ENCODE measurements around the gene HCFC2.

HCFC2 gene

DNA sequence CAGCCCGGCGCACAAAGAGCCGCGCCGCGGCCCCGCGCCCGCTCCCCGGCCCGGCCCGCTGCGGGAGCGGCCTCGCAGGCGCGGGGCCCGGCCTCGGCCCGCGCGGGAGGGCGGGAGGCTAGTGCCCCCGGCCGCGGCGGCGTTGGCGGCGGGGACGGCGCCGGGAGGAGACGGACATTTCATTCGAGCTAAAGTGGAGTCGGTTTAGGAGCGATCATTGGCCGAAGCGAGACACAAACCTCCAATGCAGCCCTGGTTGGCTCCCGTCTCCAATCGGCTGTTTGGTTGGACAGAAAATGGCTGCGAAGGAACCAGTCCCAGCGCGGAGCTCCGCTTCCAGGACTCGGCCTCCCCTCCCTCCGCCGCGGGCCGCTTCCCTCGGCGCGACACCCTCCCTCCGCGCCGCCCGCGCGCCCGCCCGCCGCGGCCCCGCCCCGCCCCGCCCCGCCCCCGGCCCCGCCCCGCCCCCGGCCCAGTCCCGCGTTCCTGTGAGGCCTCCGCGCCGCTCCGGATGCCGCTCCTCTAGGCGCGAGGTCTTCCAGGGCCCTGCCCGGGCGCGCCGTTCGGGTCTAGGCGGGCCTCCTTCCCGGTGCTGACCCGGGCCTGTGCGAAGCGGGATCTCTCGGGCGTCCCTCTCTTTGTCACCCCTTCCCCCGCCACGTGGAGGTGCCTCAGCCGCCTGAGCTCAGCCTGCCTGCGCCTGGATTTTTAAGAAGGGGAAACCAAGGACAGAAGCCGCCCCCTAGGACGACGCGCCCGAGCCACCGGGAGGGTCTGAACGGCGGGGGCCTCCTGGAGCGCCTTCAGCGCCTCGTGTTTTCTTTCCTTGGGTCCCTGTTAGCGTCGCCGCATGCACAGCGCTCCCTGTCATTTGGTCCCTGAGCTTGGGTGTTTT, 73.8 kb downstream of the HCFC2 start, which contains the start of gene NFYB:
Gene NFYB, minus strand, starts transcription at position 309 of the 895 bp plus-strand sequence. CDS start 2,757 bp downstream, outside the sequence.
- Mint-ChIP-seq H3K36me3 (ENCODE audit: low read depth) (no peaks in the 10 kb centered on the region), H3K4me3 (peak within 1 kb of the TSS; percentile 93), H3K4me1 (ENCODE audit: low read depth) (peaks cover 11% of the 10 kb centered on the region), H3K27ac (peak within 1 kb of the TSS; percentile 89), H3K9me3 (no peaks in the 10 kb centered on the region), H3K27me3 (ENCODE audit: low read depth) (peaks cover 18% of the 10 kb centered on the region)
- DNase-seq (ENCODE audit: low spot score): peak; percentile 93

DNA sequence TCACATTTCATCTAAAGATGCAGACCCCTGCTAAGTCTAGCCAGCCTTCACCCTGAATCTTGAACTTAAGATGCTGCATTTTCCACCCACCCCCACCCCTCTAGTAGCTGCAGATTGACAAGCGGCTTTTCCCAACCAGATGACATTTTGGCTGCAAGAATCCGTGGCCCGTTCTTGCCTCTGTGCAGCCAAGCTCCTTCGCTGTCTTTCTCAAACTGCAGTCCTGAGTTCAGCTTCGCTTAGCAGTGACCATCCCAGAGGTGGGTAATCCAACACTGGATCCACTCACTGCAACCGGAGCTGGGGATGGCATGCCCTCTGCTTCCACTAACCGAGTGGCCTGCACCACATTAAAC, 74.4 kb downstream of the HCFC2 start:
- Mint-ChIP-seq H3K27ac (no peak overlapping the region), H3K36me3 (ENCODE audit: low read depth) (no peaks in the 10 kb centered on the region), H3K4me1 (ENCODE audit: low read depth) (peaks cover 11% of the 10 kb centered on the region), H3K27me3 (ENCODE audit: low read depth) (peaks cover 23% of the 10 kb centered on the region), H3K9me3 (no peaks in the 10 kb centered on the region), H3K4me3 (peak overlapping the region; percentile 50)
- DNase-seq (ENCODE audit: low spot score): no peak

DNA sequence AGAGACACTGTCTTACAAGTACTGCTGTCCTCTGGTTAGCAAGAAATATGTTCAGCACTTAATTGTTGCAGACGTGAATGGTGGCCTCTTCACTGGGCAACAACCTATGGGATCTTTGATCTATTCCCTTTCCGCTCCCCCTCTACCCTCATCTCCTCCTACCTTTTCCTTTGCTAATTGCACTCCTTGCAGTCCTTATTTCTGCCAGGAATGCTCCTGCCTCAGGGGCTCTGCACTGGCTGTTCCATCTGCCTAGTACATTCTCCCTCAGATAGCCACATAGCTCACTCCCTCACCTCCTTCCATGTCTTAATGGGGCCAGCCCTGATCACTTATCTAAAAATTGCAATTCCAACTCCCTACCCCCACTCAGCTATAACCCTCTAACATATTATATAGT, 78.2 kb downstream of the HCFC2 start:
- no peaks in the 10 kb centered on the region for H3K4me1 Mint-ChIP-seq (ENCODE audit: low read depth)
- no peaks in the 10 kb centered on the region for H3K9me3 Mint-ChIP-seq
- H3K4me3 Mint-ChIP-seq: no peak overlapping the region
- H3K27ac Mint-ChIP-seq: no peak overlapping the region
- H3K36me3 Mint-ChIP-seq (ENCODE audit: low read depth): no peaks in the 10 kb centered on the region
- DNase-seq (ENCODE audit: low spot score): no peak
- H3K27me3 Mint-ChIP-seq (ENCODE audit: low read depth): peaks cover 40% of the 10 kb centered on the region

DNA sequence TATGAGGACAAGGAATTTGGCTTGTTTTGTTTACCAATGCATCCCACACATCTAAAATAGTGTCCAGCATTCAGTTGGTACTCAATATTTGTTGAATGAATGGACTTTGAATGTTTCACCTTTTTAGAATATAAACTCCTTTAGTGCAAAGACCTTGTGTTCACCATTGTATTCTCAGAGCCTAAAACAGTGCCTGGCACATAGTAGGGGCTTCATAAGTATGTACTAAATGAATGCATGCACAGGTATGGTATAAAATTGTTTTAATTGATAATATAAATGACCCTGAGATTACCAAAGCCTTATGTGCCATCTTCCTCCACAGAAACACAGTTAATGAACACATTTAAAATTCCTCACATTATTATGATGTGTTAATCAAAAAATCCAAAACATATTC, 78.7 kb downstream of the HCFC2 start:
- Mint-ChIP-seq H3K27me3 (ENCODE audit: low read depth) (peaks cover 40% of the 10 kb centered on the region), H3K9me3 (no peaks in the 10 kb centered on the region), H3K27ac (no peak overlapping the region), H3K4me3 (no peak overlapping the region), H3K36me3 (ENCODE audit: low read depth) (no peaks in the 10 kb centered on the region), H3K4me1 (ENCODE audit: low read depth) (no peaks in the 10 kb centered on the region)
- no peak for DNase-seq (ENCODE audit: low spot score)

DNA sequence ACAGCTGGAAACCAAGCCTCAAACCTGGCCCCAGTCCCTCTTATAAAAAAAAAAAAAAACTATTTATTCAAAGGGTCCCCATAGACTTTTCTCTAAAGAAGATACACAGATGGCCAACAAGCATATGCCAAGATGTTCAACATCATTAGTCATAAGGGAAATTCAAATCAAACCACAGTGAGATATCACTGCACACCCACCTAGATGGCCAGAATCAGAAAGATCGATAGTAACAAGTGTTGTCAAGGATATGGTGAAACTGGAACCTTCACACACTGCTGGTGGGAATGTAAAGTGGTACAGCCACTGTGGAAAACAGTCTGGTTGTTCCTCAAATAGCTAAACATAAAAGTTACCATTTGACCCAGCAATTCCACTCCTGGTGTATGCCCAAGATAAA, 79.6 kb downstream of the HCFC2 start:
- Mint-ChIP-seq H3K27me3 (ENCODE audit: low read depth) (peaks cover 46% of the 10 kb centered on the region), H3K4me1 (ENCODE audit: low read depth) (no peaks in the 10 kb centered on the region), H3K4me3 (no peak overlapping the region), H3K36me3 (ENCODE audit: low read depth) (no peaks in the 10 kb centered on the region), H3K9me3 (no peaks in the 10 kb centered on the region), H3K27ac (no peak overlapping the region)
- no peak for DNase-seq (ENCODE audit: low spot score)

DNA sequence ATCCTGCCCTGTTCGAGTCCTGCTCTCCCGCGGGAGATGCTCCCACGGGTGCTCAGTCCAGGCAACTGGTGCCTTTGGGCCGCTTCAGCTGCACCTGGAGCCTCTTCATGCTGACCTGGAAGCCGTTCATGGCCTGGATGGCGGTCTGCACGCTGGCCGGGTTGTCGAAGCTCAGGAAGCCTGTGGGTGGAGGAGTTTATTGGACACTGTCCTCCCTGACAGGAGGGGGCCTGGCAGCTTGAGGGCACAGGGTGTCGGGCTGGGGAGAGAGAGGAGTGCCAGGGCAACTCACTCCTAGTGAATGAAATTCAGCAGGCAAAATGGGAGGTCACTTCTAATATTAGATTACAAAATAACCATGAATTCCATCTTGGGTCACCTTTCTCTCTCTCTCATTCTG, 83.0 kb downstream of the HCFC2 start:
- Mint-ChIP-seq H3K27ac (no peak overlapping the region), H3K27me3 (ENCODE audit: low read depth) (peaks cover 48% of the 10 kb centered on the region), H3K9me3 (no peaks in the 10 kb centered on the region), H3K4me3 (no peak overlapping the region), H3K4me1 (ENCODE audit: low read depth) (no peaks in the 10 kb centered on the region), H3K36me3 (ENCODE audit: low read depth) (no peaks in the 10 kb centered on the region)
- DNase-seq (ENCODE audit: low spot score): no peak

DNA sequence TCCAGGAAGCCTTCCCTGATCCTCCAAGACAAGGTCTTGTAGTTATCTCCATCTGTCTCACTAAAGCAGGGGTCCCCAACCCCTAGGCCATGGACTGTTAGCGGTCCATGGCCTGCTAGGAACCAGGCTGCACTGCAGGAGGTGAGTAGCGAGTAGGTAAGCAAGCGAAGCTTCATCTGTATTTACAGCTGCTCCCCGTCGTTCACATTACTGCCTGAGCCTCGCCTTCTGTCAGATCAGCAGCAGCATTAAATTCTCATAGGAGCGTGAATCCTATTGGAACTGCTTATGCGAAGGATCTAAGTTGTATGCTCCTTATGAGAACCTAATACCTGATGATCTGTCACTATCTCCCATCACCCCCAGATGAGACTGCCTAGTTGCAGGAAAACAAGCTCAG, 86.1 kb downstream of the HCFC2 start:
- H3K4me1 Mint-ChIP-seq (ENCODE audit: low read depth): peaks cover 11% of the 10 kb centered on the region
- no peaks in the 10 kb centered on the region for H3K9me3 Mint-ChIP-seq
- no peak for DNase-seq (ENCODE audit: low spot score)
- no peak overlapping the region for H3K27ac Mint-ChIP-seq
- H3K27me3 Mint-ChIP-seq (ENCODE audit: low read depth): peaks cover 30% of the 10 kb centered on the region
- no peaks in the 10 kb centered on the region for H3K36me3 Mint-ChIP-seq (ENCODE audit: low read depth)
- no peak overlapping the region for H3K4me3 Mint-ChIP-seq

DNA sequence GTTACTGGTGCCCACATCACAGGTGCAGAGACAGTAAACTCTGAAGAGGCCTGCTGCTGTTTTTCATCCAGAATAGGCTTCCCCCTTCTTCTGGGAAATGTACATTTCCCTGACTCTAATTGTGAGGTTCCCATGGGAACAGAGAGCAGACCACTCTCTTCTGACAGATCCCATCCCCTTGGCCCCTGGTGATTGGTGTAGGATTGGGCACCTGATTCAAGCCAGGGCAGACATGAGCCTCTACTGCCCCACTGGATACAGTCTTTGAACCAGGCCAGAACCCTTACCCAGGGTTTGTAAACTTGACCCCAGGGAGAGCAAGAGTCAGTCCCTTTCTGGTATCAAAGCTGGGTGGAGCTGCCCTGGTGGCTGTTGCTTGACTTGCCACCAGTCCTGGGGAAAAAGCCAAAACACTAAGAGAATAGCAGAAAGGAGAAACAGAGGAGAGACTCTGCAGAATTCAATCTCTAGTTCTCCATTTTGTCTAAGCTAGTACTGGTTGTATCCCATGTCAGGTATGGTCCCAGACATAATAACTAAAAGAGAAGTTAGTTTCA, 88.4 kb downstream of the HCFC2 start:
- H3K27ac Mint-ChIP-seq: no peak overlapping the region

DNA sequence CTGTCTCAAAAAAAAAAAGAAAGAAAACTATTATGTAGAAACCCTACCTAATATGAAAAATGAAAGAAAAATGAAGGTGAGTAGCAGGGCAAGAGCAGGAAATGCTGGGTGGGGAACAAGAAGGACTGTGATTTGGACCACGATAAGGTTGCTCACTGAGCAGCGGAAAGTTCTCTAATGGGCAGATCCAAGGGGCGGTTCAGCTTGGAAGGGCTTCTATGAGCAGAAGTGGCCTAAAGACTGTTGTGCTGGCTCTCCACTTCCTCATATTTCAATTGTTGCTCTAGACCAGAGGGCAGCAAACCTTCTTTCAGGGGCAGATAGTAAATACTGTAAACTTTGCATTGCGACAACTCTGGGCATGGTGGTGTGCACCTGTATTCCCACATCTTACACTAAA, 90.0 kb downstream of the HCFC2 start:
- H3K27ac Mint-ChIP-seq: peak overlapping the region; percentile 58
- H3K27me3 Mint-ChIP-seq (ENCODE audit: low read depth): peaks cover 17% of the 10 kb centered on the region
- DNase-seq (ENCODE audit: low spot score): no peak
- no peaks in the 10 kb centered on the region for H3K36me3 Mint-ChIP-seq (ENCODE audit: low read depth)
- H3K9me3 Mint-ChIP-seq: no peaks in the 10 kb centered on the region
- H3K4me1 Mint-ChIP-seq (ENCODE audit: low read depth): peaks cover 11% of the 10 kb centered on the region
- peak overlapping the region; percentile 39 for H3K4me3 Mint-ChIP-seq

More for the DNA sequence above, 88.4 kb downstream of the HCFC2 start:
- no peak for DNase-seq (ENCODE audit: low spot score)
- Mint-ChIP-seq H3K4me1 (ENCODE audit: low read depth) (peaks cover 11% of the 10 kb centered on the region), H3K4me3 (no peak overlapping the region), H3K36me3 (ENCODE audit: low read depth) (no peaks in the 10 kb centered on the region), H3K9me3 (no peaks in the 10 kb centered on the region), H3K27me3 (ENCODE audit: low read depth) (peaks cover 26% of the 10 kb centered on the region)

DNA sequence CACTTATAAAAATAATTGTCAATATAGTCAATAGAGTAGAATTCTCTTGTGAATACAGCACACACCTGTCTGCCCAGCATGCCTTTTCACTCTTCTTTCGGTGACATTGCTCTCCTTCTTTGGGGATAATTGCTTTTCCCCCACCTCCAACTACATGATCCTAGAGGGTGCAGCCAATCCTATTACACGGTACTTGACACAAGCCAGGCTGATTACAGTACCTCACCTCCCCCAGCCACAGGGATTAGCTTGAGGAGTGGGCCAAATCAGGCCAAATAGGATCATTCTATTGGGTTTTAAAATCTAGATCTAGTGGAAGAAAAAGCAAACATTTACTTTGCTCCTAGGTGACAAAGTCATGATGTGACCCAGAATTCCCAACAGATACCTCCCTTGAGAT, 90.5 kb downstream of the HCFC2 start:
- Mint-ChIP-seq H3K27ac (no peak overlapping the region), H3K36me3 (ENCODE audit: low read depth) (no peaks in the 10 kb centered on the region), H3K4me1 (ENCODE audit: low read depth) (peaks cover 11% of the 10 kb centered on the region), H3K9me3 (no peaks in the 10 kb centered on the region), H3K4me3 (no peak overlapping the region), H3K27me3 (ENCODE audit: low read depth) (peaks cover 15% of the 10 kb centered on the region)
- no peak for DNase-seq (ENCODE audit: low spot score)

All from T-helper 2 cell treated with Interferon-gamma antibody and Interleukin-4, amounts not matched to agents 5 μg/mL and 100 μg/mL, for 36 hours (primary cell).